Transverse colon (tissue), 4 donors: ENCODE measurements around the gene ERG28. TPM values are rescaled to one million over a fixed set of nuclear protein-coding genes. Genes with fewer than 3 reads are reported as not detected.

ENCODE experiments used
- DNase-seq: peaks from one replicate; pipeline ENCODE4 v3.0.0-alpha.2; 2019
- H3K27ac ChIP-seq, 4 donors: fragments of 200-600 bp; sonication (generic); 2 replicates each; pipeline ENCODE4 v1.5.1; 2016 to 2018; ENCODE audit warnings: inconsistent platforms in 4 of 4
- H3K27me3 ChIP-seq: fragments of 200-600 bp; sonication (generic); 2 replicates; pipeline ENCODE4 v1.5.1; 2017; ENCODE audit warnings: inconsistent platforms
- H3K36me3 ChIP-seq, 4 donors: fragments of 200-600 bp; sonication (generic); 2 replicates each; pipeline ENCODE4 v1.5.1; 2017 to 2019; ENCODE audit warnings: inconsistent platforms in 4 of 4
- H3K4me1 ChIP-seq, 4 donors: fragments of 200-600 bp; sonication (generic); 2 replicates each; pipeline ENCODE4 v1.5.1; 2017 to 2020; ENCODE audit warnings: inconsistent platforms in 4 of 4
- H3K4me3 ChIP-seq, 4 donors: fragments of 200-600 bp; sonication (generic); 1 replicate in 1 of 4; 2 replicates in 3 of 4; pipeline versions ENCODE4 v1.5.1 to v1.6.1; 2017 to 2019; ENCODE audit warnings: inconsistent platforms in 4 of 4
- H3K9me3 ChIP-seq, 2 donors: fragments of 200-600 bp; sonication (generic); 2 replicates each; pipeline ENCODE4 v1.5.1; 2017 to 2019; ENCODE audit warnings: inconsistent platforms in 2 of 2
- CTCF ChIP-seq, 5 experiments: fragments of 200-600 bp in 3 of 5; fragments of 450-650 bp in 2 of 5; sonication (generic) in 3 of 5; IDR thresholded peaks; 1 replicate in 2 of 5; 2 replicates in 3 of 5; pipeline ENCODE4 v1.5.1; 2016 to 2017; ENCODE audit warnings: antibody characterized with exemption in 5 of 5, inconsistent platforms in 3 of 5, mild to moderate bottlenecking in 2 of 5, moderate library complexity in 1 of 5
- EP300 ChIP-seq: sonication (generic); formaldehyde crosslinking; IDR thresholded peaks from one replicate; pipeline ENCODE4 v1.6.1; 2017; ENCODE audit warnings: antibody characterized with exemption, low read depth
- POLR2A ChIP-seq: fragments of 450-650 bp; IDR thresholded peaks from one replicate; pipeline ENCODE4 v1.6.1; 2016; ENCODE audit warnings: antibody characterized with exemption, mild to moderate bottlenecking, moderate library complexity
- POLR2AphosphoS5 ChIP-seq, 3 donors: sonication (generic); formaldehyde crosslinking; IDR thresholded peaks; one replicate each; pipeline ENCODE4 v1.6.1; 2016; ENCODE audit warnings: antibody characterized with exemption in 3 of 3
- WGBS, 2 donors: methylation state at CpG; one replicate each; pipeline ENCODE4 v1.1.5; 2018; ENCODE audit warnings: low coverage in 1 of 2; 5-methylcytosine and 5-hydroxymethylcytosine counted together
- in situ Hi-C, 4 donors: fragments of 200-750 bp; cut with MboI; loops; one replicate each; pipeline versions ENCODE4 v1.15.0 to v1.15.1; 2017; ENCODE audit warnings: low sequenced_read_pairs in 3 of 4, low pct_ligation_motif_present in 1 of 4, low pct_unique_long_range_greater_than_20kb in 1 of 4
- intact Hi-C: fragments of 100-400 bp; cut with DNase I; formaldehyde crosslinking; loops from one replicate; pipeline ENCODE4 v1.15.1; 2023; ENCODE audit warnings: low total_unique reads
- total RNA-seq, 4 donors: library from RNA; depleted of rRNA; stranded (reverse); fragments of >200 nt; gene quantifications; one replicate each; pipeline ENCODE4 v1.1.0, GENCODE V29; 2016

Gene ERG28
- total RNA-seq, 4 donors from 2014 or later, result 0.75 to 9.4 (median 6.2) TPM

- H3K27me3 ChIP-seq, result no peaks in the 10 kb centered on the region
- in situ Hi-C loops (loop anchor here (5.0 kb wide), 2 partner anchors 71 to 76 kb away; partner anchors contain the start of gene FLVCR2 (in 3 of the 4)), intact Hi-C loops (no loop called here)
- no peak overlapping the region for H3K4me3 ChIP-seq
- WGBS, 2 donors, result 87 to 100% methylated on average over 1 of the region's 1 CpG
- TF ChIP-seq POLR2AphosphoS5 (IDR thresholded peaks at IDR 0.05) (no peak), POLR2A (no peak), EP300 (no peak), CTCF (IDR thresholded peaks at IDR 0.05) (no peak)
- H3K4me1 ChIP-seq, result peaks cover 0 to 4% (median 0%) of the 10 kb centered on the region in 4 donors
- H3K9me3 ChIP-seq, result no peaks in the 10 kb centered on the region
- no peak for DNase-seq
- peaks cover 0 to 32% (median 9%) of the 10 kb centered on the region in 4 donors for H3K36me3 ChIP-seq
- H3K27ac ChIP-seq, result no peak overlapping the region
These were observed 7.1 kb downstream of the ERG28 start for GRCh38 chr14:75653563-75653962.

GRCh38 chr14:75650253-75651058, 10.2 kb downstream of the ERG28 start:
- Histone ChIP-seq H3K9me3 (no peaks in the 10 kb centered on the region), H3K27ac (no peak overlapping the region), H3K27me3 (no peaks in the 10 kb centered on the region), H3K4me3 (no peak overlapping the region), H3K36me3 (peaks cover 0 to 28% (median 9%) of the 10 kb centered on the region in 4 donors), H3K4me1 (peaks cover 0 to 4% (median 0%) of the 10 kb centered on the region in 4 donors)
- no peak for DNase-seq
- WGBS, 2 donors, result 92 to 95% methylated on average over 4 to 5 of the region's 5 CpGs
- intact Hi-C loops, result no loop called here
- in situ Hi-C loops, result loop anchor here (5.0 kb wide), 2 partner anchors 68 to 73 kb away; partner anchors contain the start of gene FLVCR2 (in 3 of the 4)
- TF ChIP-seq POLR2AphosphoS5 (IDR thresholded peaks at IDR 0.05), result no peak
- no peak for TF ChIP-seq EP300
- no peak for TF ChIP-seq POLR2A
- TF ChIP-seq CTCF (IDR thresholded peaks at IDR 0.05), result no peak

GRCh38 chr14:75649773-75650172, 10.9 kb downstream of the ERG28 start:
- peaks cover 0 to 28% (median 9%) of the 10 kb centered on the region in 4 donors for H3K36me3 ChIP-seq
- no peak overlapping the region for H3K27ac ChIP-seq
- intact Hi-C loops, result no loop called here
- H3K4me3 ChIP-seq, result no peak overlapping the region
- DNase-seq, result no peak
- in situ Hi-C loops, result loop anchor here (5.0 kb wide), 2 partner anchors 67 to 72 kb away; partner anchors contain the start of gene FLVCR2 (in 3 of the 4)
- peaks cover 0 to 4% (median 0%) of the 10 kb centered on the region in 4 donors for H3K4me1 ChIP-seq
- no peak for TF ChIP-seq POLR2A
- no peak for TF ChIP-seq EP300
- no peak for TF ChIP-seq POLR2AphosphoS5 (IDR thresholded peaks at IDR 0.05)
- WGBS, 2 donors, result 93% methylated on average over 1 of the region's 1 CpG; no CpG with 5 or more reads in 1 of the 2 donors
- H3K9me3 ChIP-seq, result no peaks in the 10 kb centered on the region
- H3K27me3 ChIP-seq, result no peaks in the 10 kb centered on the region

GRCh38 chr14:75649337-75649736, 11.3 kb downstream of the ERG28 start:
- Histone ChIP-seq H3K27me3 (no peaks in the 10 kb centered on the region), H3K36me3 (peaks cover 0 to 28% (median 9%) of the 10 kb centered on the region in 4 donors), H3K9me3 (no peaks in the 10 kb centered on the region), H3K4me3 (no peak overlapping the region), H3K4me1 (peaks cover 0 to 4% (median 0%) of the 10 kb centered on the region in 4 donors), H3K27ac (no peak overlapping the region)
- 85 to 100% methylated on average over 1 of the region's 1 CpG for WGBS, 2 donors
- no peak for DNase-seq
- intact Hi-C loops (no loop called here), in situ Hi-C loops (no loop called here)
- no peak for TF ChIP-seq CTCF (IDR thresholded peaks at IDR 0.05)
- no peak for TF ChIP-seq POLR2A
- no peak for TF ChIP-seq POLR2AphosphoS5 (IDR thresholded peaks at IDR 0.05)
- no peak for TF ChIP-seq EP300
